H1 (cell line): Measurements from ENCODE around the gene C5orf22. TPM values are rescaled to one million over a fixed set of nuclear protein-coding genes. Genes with fewer than 3 reads are reported as not detected.

ENCODE experiments used
- CTCF ChIA-PET: fragments of 300-600 bp; sonication (Branson Sonifier 250); formaldehyde crosslinking; loops from one replicate; lab custom pipeline; 2021; ENCODE audit not compliant: partially characterized antibody; lab: Charles Lee
- POLR2A ChIA-PET: fragments of 300-600 bp; sonication (Branson Sonifier 250); formaldehyde crosslinking; loops from one replicate; lab custom pipeline; 2021; ENCODE audit warnings: inconsistent platforms; ENCODE audit not compliant: partially characterized antibody; lab: Charles Lee
- DNase-seq, 2 experiments: peaks; one replicate each; pipeline versions ENCODE4 v3.0.0 to v3.0.0-alpha.2; 2010 to 2022; ENCODE audit warnings: low spot score in 2 of 2, low read depth in 1 of 2, mixed read lengths in 1 of 2
- FAIRE-seq: peaks from 2 replicates; lab custom pipeline; 2011; peaks lifted over from hg19 to GRCh38; lab: Jason Lieb, UNC
- H2AFZ ChIP-seq: 2 replicates; pipeline ENCODE4 v1.8.1; 2012; ENCODE audit warnings: low read length, inconsistent platforms
- H2AK5ac ChIP-seq: 2 replicates; pipeline ENCODE4 v1.6.1; 2013; ENCODE audit warnings: low read depth, low read length
- H2BK120ac ChIP-seq: replicated peaks from 2 replicates; pipeline ENCODE3; 2013; ENCODE audit warnings: low read depth, low read length, inconsistent platforms
- H2BK12ac ChIP-seq: 2 replicates; pipeline ENCODE4 v1.6.1; 2013; ENCODE audit warnings: low read depth, low read length
- H2BK15ac ChIP-seq: 2 replicates; pipeline ENCODE4 v1.6.1; 2013; ENCODE audit warnings: low read length
- H2BK20ac ChIP-seq: 2 replicates; pipeline ENCODE4 v1.6.1; 2013; ENCODE audit warnings: low read length
- H2BK5ac ChIP-seq: 2 replicates; pipeline ENCODE4 v1.6.1; 2013; ENCODE audit warnings: low read depth, low read length
- H3K14ac ChIP-seq: 2 replicates; pipeline ENCODE4 v1.6.1; 2013; ENCODE audit warnings: inconsistent platforms; ENCODE audit not compliant: insufficient read length
- H3K18ac ChIP-seq: 2 replicates; pipeline ENCODE4 v1.6.1; 2013; ENCODE audit warnings: low read length; ENCODE audit errors: extremely low read depth
- H3K23ac ChIP-seq: 2 replicates; pipeline ENCODE4 v1.6.1; 2013; ENCODE audit warnings: inconsistent platforms; ENCODE audit not compliant: insufficient read length
- H3K23me2 ChIP-seq: 2 replicates; pipeline ENCODE4 v1.6.1; 2013; ENCODE audit warnings: low read depth, low read length
- H3K27ac ChIP-seq: 2 replicates; pipeline ENCODE4 v1.6.1; 2011; ENCODE audit warnings: low read depth, low read length, inconsistent platforms
- H3K27me3 ChIP-seq, 4 experiments: replicated peaks in 1 of 4; 1 replicate in 1 of 4; 2 replicates in 3 of 4; pipeline versions ENCODE4 v1.6.1 to v1.8.1; 2011 to 2013; ENCODE audit warnings: low read length in 3 of 4, mild to moderate bottlenecking in 3 of 4, inconsistent platforms in 2 of 4, mixed read lengths in 2 of 4, moderate library complexity in 1 of 4; ENCODE audit not compliant: control insufficient read depth in 3 of 4, insufficient read depth in 3 of 4; ENCODE audit errors: extremely low read depth in 1 of 4
- H3K36me3 ChIP-seq, 4 experiments: 2 replicates each; pipeline versions ENCODE4 v1.6.1 to v1.8.1; 2011 to 2013; ENCODE audit warnings: mild to moderate bottlenecking in 4 of 4, low read length in 3 of 4, moderate library complexity in 2 of 4, control low read depth in 1 of 4, inconsistent platforms in 1 of 4; ENCODE audit not compliant: insufficient read depth in 4 of 4, control insufficient read depth in 2 of 4
- H3K4ac ChIP-seq: replicated peaks from 2 replicates; pipeline ENCODE3; 2013; ENCODE audit warnings: low read length, low read depth, mixed read lengths, inconsistent platforms; ENCODE audit not compliant: insufficient read length
- H3K4me1 ChIP-seq, 4 experiments: replicated peaks in 1 of 4; 1 replicate in 1 of 4; 2 replicates in 3 of 4; pipeline versions ENCODE4 v1.6.1 to v1.8.1; 2011 to 2013; ENCODE audit warnings: low read length in 3 of 4, inconsistent platforms in 2 of 4, mixed read lengths in 1 of 4; ENCODE audit not compliant: insufficient read depth in 4 of 4, control insufficient read depth in 3 of 4
- H3K4me2 ChIP-seq, 2 experiments: 2 replicates each; pipeline versions ENCODE4 v1.6.1 to v1.8.1; 2011 to 2013; ENCODE audit warnings: low read depth in 2 of 2, low read length in 2 of 2, control low read depth in 1 of 2, inconsistent platforms in 1 of 2, mild to moderate bottlenecking in 1 of 2; ENCODE audit not compliant: insufficient read depth in 1 of 2
- H3K4me3 ChIP-seq, 4 experiments: fragments of 200-600, 300-600 bp in 1 of 4; sonication (generic), shearing (Covaris generic), sonication (Bioruptor Twin) in 1 of 4; 2 replicates each; pipeline versions ENCODE4 v1.5.1 to v1.8.1; 2011 to 2016; ENCODE audit warnings: low read length in 4 of 4, low read depth in 3 of 4, control low read depth in 2 of 4, inconsistent platforms in 2 of 4, mild to moderate bottlenecking in 2 of 4, mixed read lengths in 1 of 4, moderate library complexity in 1 of 4; ENCODE audit not compliant: insufficient read depth in 2 of 4; ENCODE audit errors: extremely low read depth in 1 of 4
- H3K56ac ChIP-seq: replicated peaks from 2 replicates; pipeline ENCODE3; 2013; ENCODE audit warnings: low read depth, mild to moderate bottlenecking, mixed read lengths, low read length, inconsistent platforms; ENCODE audit not compliant: insufficient read length
- H3K79me1 ChIP-seq: 2 replicates; pipeline ENCODE4 v1.6.1; 2013; ENCODE audit warnings: low read depth, low read length, control low read depth
- H3K79me2 ChIP-seq, 2 experiments: 2 replicates each; pipeline versions ENCODE4 v1.6.1 to v1.8.1; 2012 to 2013; ENCODE audit warnings: low read length in 2 of 2, mild to moderate bottlenecking in 2 of 2, inconsistent platforms in 1 of 2; ENCODE audit not compliant: insufficient read depth in 2 of 2, control insufficient read depth in 1 of 2
- H3K9ac ChIP-seq, 4 experiments: replicated peaks in 1 of 4; 1 replicate in 1 of 4; 2 replicates in 3 of 4; pipeline versions ENCODE4 v1.6.1 to v1.8.1; 2011 to 2013; ENCODE audit warnings: low read depth in 3 of 4, low read length in 3 of 4, control low read depth in 2 of 4, mild to moderate bottlenecking in 2 of 4, moderate library complexity in 2 of 4, inconsistent platforms in 1 of 4; ENCODE audit errors: extremely low read depth in 1 of 4
- H3K9me3 ChIP-seq, 2 experiments: 2 replicates each; pipeline versions ENCODE4 v1.6.1 to v1.8.1; 2012 to 2013; ENCODE audit warnings: mild to moderate bottlenecking in 2 of 2, moderate library complexity in 2 of 2, control low read depth in 1 of 2, inconsistent platforms in 1 of 2, low read depth in 1 of 2, low read length in 1 of 2, mixed read lengths in 1 of 2; ENCODE audit not compliant: insufficient read depth in 2 of 2
- H4K20me1 ChIP-seq, 2 experiments: replicated peaks in 1 of 2; 2 replicates each; pipeline versions ENCODE3 to v1.8.1; 2011 to 2013; ENCODE audit warnings: inconsistent platforms in 2 of 2, low read length in 2 of 2, mild to moderate bottlenecking in 1 of 2; ENCODE audit not compliant: insufficient read depth in 2 of 2, control insufficient read depth in 1 of 2
- H4K5ac ChIP-seq: 2 replicates; pipeline ENCODE4 v1.6.1; 2013; ENCODE audit warnings: low read length, low read depth, mixed read lengths, inconsistent platforms; ENCODE audit not compliant: insufficient read length
- H4K8ac ChIP-seq: 2 replicates; pipeline ENCODE4 v1.8.0; 2013; ENCODE audit warnings: mild to moderate bottlenecking, moderate library complexity, low read length, inconsistent platforms; ENCODE audit not compliant: insufficient read depth; ENCODE audit errors: extremely low read depth
- H4K91ac ChIP-seq: replicated peaks from 2 replicates; pipeline ENCODE3; 2013; ENCODE audit warnings: low read length, mixed read lengths, inconsistent platforms; ENCODE audit not compliant: insufficient read length
- ATF2 ChIP-seq: IDR thresholded peaks from 2 replicates; pipeline ENCODE4 v1.6.1; 2012; ENCODE audit warnings: low read length, inconsistent platforms
- CTCF ChIP-seq, 3 experiments: IDR thresholded peaks; 1 replicate in 2 of 3; 2 replicates in 1 of 3; pipeline versions ENCODE4 v1.5.1 to v1.6.1; 2011; ENCODE audit warnings: low read length in 3 of 3, mild to moderate bottlenecking in 3 of 3, inconsistent platforms in 2 of 3, low read depth in 1 of 3, moderate library complexity in 1 of 3; ENCODE audit not compliant: insufficient read depth in 1 of 3; ENCODE audit errors: control extremely low read depth in 1 of 3
- POU5F1 ChIP-seq: IDR thresholded peaks from 2 replicates; pipeline ENCODE4 v1.6.1; 2011; ENCODE audit warnings: low read depth, mild to moderate bottlenecking, low read length, moderate library complexity
- RXRA ChIP-seq: IDR thresholded peaks from 2 replicates; pipeline ENCODE4 v1.6.1; 2011; ENCODE audit warnings: low read depth, mild to moderate bottlenecking, low read length, moderate library complexity; ENCODE audit not compliant: insufficient read depth
- ZNF274 ChIP-seq: IDR thresholded peaks from 2 replicates; pipeline ENCODE4 v1.7.0; 2012; ENCODE audit warnings: low read length, borderline replicate concordance; ENCODE audit errors: extremely low read depth
- WGBS, 2 experiments: shearing (Covaris generic) in 1 of 2; methylation state at CpG; one replicate each; pipeline versions ENCODE4 v1.1.6 to v1.1.7; 2013 to 2015; ENCODE audit warnings: low lambda C conversion rate in 2 of 2, mixed read lengths in 2 of 2, inconsistent platforms in 1 of 2, low coverage in 1 of 2, missing lambda C conversion rate in 1 of 2; ENCODE audit not compliant: insufficient replicate concordance in 2 of 2, insufficient coverage in 1 of 2, insufficient read length in 1 of 2; ENCODE audit errors: extremely low coverage in 1 of 2, missing lambda C conversion rate in 1 of 2; 5-methylcytosine and 5-hydroxymethylcytosine counted together
- polyA plus RNA-seq, 7 experiments: library from polyadenylated mRNA; depleted of rRNA in 3 of 7; stranded (reverse) in 5 of 7; unstranded in 2 of 7; fragments of >200 nt in 5 of 7; fragments of 200-250 nt in 2 of 7; gene quantifications; 1 replicate in 5 of 7; 2 replicates in 1 of 7; 4 replicates in 1 of 7; pipeline versions ENCODE4 v1.2.1 to v1.2.3, GENCODE V29; 2011 to 2013; ENCODE audit warnings: missing spikeins in 2 of 7, mixed read lengths in 2 of 7
- total RNA-seq: library from RNA; stranded (reverse); fragmentation: NEBNext Ultra II Directional; extraction: Animal tissue kit (Norgen Biotek cat#: 25700); gene quantifications from 2 replicates; pipeline ENCODE4 v1.2.1, GENCODE V29; 2021

C5orf22 gene
- total and polyA plus RNA-seq, 2 of the 8 experiments (the other 6 are each of a cell fraction or from before 2014, with no cell fraction given) = 19.6 to 36.2 TPM

- no peak overlapping the region for H4K91ac ChIP-seq
- H3K9me3 ChIP-seq = no peaks in the 10 kb centered on the region
- no peak overlapping the region for H3K23ac ChIP-seq
- H3K56ac ChIP-seq = no peak overlapping the region
- no peaks in the 10 kb centered on the region for H3K79me2 ChIP-seq
- WGBS, 2 experiments = 91% methylated on average over 3 of the region's 3 CpGs; no CpG with 5 or more reads in 1 of the 2 experiments
- H4K5ac ChIP-seq = no peak overlapping the region
- FAIRE-seq = no peak
- peaks cover 0 to 2% of the 10 kb centered on the region in 2 experiments for H4K20me1 ChIP-seq
- no peak overlapping the region for H3K18ac ChIP-seq
- H2BK5ac ChIP-seq = no peak overlapping the region
- H3K9ac ChIP-seq = no peak overlapping the region
- H3K36me3 ChIP-seq = peaks cover 8 to 49% (median 28%) of the 10 kb centered on the region in 4 experiments
- no peak overlapping the region for H2AFZ ChIP-seq
- no peaks in the 10 kb centered on the region for H3K23me2 ChIP-seq
- H2BK20ac ChIP-seq = no peak overlapping the region
- TF ChIP-seq RXRA = no peak
- TF ChIP-seq POU5F1 = no peak
- TF ChIP-seq CTCF (IDR thresholded peaks at IDR 0.05; ENCODE audit: control extremely low read depth in 1 of 3, insufficient read depth in 1 of 3, low read depth in 1 of 3, low read length in 3 of 3) = 0 out of 4 replicates have a peak, but pooled peaks of 1 of the 3 experiments have one; percentile 1
- no peak for TF ChIP-seq ATF2
- TF ChIP-seq ZNF274 = no peak
- TF ChIP-seq, all 59 proteins: peak for 1
- no peak overlapping the region for H3K4me2 ChIP-seq
- no peak overlapping the region for H3K4ac ChIP-seq
- no peak overlapping the region for H3K4me3 ChIP-seq
- no peak overlapping the region for H2BK15ac ChIP-seq
- H3K79me1 ChIP-seq = no peaks in the 10 kb centered on the region
- ChIA-PET CTCF (no interaction called here), POLR2A (no interaction called here)
- no peaks in the 10 kb centered on the region for H3K27me3 ChIP-seq
- H2AK5ac ChIP-seq = no peak overlapping the region
- no peak overlapping the region for H2BK12ac ChIP-seq
- no peak overlapping the region for H2BK120ac ChIP-seq
- no peak overlapping the region for H4K8ac ChIP-seq
- H3K14ac ChIP-seq = no peak overlapping the region
- DNase-seq = no peak
- H3K4me1 ChIP-seq = no peaks in the 10 kb centered on the region
- H3K27ac ChIP-seq = no peak overlapping the region
Measured at GRCh38 chr5:31551878-31552277, 19.8 kb downstream of the C5orf22 start.
